GM20000 (cell line): ENCODE results near the gene THAP4.

Experiments
- DNase-seq: peaks from one replicate; pipeline ENCODE4 v3.0.0; 2012; ENCODE audit warnings: low spot score
- CTCF ChIP-seq: IDR thresholded peaks from 2 replicates; pipeline ENCODE4 v1.5.1; 2012; ENCODE audit warnings: mild to moderate bottlenecking, control low read depth; ENCODE audit errors: extremely low read depth, missing control alignments

Gene THAP4

DNA sequence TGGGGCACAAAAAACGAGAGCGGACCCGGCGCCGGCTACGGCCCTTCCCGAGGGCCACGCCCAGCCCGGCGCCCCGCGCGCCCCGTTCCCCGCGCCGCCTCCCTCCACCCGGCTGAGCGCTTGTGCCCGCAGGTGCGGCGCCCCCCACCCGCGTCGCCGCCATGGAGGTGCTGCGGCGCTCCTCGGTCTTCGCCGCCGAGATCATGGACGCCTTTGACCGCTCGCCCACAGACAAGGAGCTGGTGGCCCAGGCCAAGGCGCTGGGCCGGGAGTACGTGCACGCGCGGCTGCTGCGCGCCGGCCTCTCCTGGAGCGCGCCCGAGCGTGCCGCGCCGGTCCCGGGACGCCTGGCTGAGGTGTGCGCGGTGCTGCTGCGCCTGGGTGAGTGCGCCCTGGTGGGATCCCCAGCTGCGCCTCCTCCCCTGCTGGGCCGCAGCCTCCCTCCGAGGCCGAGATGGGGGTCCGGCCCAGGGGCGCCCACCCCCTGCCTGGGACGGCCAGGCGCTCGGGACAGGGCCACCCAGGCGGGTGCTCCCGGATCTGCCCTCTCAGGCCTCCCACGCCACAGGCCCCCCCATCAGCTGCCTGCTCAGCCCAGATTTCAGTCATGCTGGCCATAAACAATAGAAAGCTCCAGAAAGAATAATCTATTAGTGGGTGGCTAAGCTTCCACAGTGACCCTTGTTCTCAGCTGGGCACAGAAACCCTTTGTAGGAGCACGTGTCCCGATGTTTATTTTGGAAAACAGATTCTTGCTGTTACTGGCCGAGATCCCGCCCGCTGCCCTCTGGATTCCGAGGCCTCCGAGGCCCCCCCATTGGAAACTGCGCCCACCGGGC, 77.4 kb downstream of the THAP4 start:
- DNase-seq, result peak; percentile 63
- TF ChIP-seq CTCF, result no peak

DNA sequence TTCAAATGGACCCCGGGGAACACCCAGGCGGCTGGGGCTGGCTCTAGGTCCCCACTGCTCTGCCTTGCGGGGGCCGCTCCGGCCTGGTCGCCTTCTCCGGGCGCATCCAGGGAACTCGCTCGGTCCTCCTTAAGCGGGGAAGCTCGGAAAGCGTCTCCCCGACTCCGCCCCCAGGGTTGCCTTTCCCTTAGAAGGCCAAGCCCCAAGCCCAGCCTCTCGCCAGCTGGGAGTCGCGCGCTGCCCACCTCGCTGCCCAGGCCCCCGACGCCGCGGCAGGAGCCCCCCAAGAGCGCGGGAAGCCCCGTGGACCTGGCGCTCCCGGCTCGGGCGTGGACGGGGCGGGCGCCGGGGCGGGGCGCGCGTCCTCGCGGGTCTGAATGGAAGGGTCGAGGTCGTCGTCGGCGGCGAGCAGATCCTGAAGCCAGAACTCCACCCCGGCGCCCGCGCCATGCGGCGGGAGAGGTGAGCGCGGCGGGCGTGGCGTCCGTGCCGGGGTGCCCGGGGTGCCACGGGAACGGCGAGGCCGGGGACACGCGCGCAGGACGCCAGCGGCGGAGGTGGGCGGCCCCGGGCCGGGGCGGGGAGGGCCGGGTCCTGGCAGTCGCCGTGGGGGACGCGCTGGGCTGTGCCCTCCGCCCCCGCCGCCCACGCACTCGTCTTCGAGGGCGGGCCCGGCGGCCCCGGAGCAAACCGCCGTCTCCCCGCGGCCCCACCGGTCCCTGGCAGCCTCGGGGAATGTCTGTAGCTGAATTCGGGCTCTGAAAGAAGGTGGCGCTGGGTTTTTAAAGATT, 78.2 kb downstream of the THAP4 start, which contains the start of gene BOK:
Gene BOK (plus strand): TSS at position 214 of the 791 bp plus-strand sequence. CDS start 739 bp downstream, outside the sequence.
- DNase-seq, result no peak
- TF ChIP-seq CTCF, result no peak

DNA sequence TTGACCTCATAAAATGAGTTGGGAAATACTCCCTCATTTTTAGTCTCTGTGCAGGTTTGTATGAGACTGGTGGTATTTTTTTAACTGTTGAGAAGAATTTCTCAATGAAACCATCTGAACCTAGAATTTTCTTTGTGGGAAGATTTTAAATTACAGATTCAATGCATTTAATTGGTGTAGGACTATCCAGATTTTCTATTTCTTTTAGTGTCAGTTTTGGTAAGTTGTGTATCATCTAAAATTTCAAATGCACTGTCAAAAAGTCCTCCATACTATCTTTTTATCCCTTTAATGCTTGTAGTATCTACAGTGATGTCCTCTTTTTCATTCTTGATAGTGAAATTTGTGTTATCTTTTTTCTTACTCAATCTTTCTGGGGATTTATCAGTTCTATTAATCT, 80.2 kb downstream of the THAP4 start:
- no peak for TF ChIP-seq CTCF
- no peak for DNase-seq

GRCh38 chr2:241555711-241556110, 81.2 kb downstream of the THAP4 start:
- DNase-seq, result no peak
- TF ChIP-seq CTCF, result no peak

DNA sequence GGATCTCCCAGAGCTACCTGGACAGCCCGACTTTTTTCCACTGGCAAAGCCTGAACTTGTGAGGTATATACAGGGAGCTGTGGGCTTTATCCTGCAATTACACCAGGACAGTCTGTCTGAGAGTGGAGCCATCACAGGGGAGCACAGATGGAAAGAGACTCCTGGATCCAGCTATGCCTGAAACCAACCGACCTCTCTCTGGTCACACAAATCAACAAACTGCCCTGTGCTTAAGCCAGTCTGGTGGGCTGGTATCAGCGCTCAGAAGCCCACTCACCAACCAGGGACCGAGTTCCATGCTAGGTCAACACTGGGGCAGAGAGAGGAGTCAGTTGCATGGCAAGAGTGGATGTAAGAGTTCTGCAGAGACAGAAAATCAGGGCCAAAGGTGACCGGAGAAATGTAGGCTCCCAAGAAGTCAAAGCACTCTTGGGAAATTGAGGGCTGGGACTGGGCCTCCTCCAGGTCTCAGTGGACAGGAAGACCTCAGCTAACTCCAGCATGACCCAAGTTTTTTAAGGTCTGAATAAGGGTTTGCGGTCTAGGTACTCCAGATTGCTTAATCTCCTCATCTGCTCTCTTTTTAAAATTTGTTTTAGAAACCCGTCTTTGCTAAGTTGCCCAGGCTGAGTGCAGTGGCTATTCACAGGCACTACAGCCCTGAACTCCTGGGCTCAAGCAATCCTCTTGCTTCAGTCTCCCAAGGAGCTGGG, 82.2 kb downstream of the THAP4 start:
- no peak for TF ChIP-seq CTCF
- DNase-seq, result no peak

DNA sequence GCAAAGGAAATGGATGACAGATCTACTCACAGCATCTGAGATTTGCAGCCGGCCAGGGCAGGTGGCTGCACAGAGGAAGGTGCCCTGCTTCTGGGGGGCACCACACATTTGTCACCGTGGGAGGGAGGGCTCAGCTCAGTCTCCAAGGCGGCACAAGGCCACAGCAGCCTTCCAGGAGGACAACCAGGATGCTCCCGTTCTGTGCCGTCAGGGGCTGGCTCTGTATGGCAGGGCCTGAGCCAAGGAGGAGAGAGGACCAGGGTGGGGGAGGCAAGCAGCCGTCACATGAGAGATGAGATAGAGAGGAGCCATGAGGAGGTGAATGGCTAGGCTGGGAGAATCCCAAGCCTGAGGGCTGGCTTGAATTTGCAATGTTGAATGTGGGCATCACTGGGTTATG, 83.0 kb downstream of the THAP4 start:
- no peak for TF ChIP-seq CTCF
- no peak for DNase-seq

GRCh38 chr2:241553512-241553830, 83.5 kb downstream of the THAP4 start:
- no peak for TF ChIP-seq CTCF
- no peak for DNase-seq
